Activated CD8-positive, alpha-beta memory T cell treated with anti-CD3 and anti-CD28 coated beads for 48 hours (primary cell): ENCODE results near the gene TTLL1.
"Not testable (repeated sequence)": the region's sequence is repeated elsewhere in the genome, so short reads cannot be mapped to it uniquely, and the experiment has no call there.

Experiments used
- DNase-seq, 3 experiments: peaks; one replicate each; pipeline ENCODE4 v3.0.0-alpha.2; 2020; ENCODE audit warnings: low read depth in 2 of 3, low spot score in 2 of 3

The TTLL1 gene

DNA sequence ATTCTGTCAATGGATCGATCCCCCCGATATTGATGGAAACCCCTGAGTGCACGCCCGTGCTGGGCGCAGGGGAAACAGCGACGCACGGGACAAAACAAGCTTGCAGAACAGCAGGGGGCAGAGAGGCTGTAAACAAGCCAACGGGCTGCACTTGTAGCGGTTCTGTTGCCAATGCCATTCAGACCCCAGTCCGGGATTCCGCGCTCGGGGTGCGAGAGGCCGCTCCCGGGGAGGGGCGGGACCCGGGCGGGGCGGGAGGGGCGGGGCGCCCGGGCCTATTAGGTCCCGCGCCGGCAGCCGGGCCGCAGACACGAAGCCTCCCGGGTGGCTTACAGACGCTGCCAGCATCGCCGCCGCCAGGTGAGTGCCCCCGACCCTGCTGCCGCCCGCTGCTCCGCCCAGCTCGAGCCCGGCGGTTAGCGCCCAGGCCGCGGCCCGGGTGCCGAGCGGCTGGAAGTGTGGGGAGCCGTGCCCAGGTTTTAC lies 21.3 kb upstream of the TTLL1 start, which contains the start of gene BIK:
BIK (plus strand) TSS at position 307 of the 483 bp plus-strand sequence. CDS start 13,273 bp downstream, outside the sequence.
- DNase-seq = no peak

DNA sequence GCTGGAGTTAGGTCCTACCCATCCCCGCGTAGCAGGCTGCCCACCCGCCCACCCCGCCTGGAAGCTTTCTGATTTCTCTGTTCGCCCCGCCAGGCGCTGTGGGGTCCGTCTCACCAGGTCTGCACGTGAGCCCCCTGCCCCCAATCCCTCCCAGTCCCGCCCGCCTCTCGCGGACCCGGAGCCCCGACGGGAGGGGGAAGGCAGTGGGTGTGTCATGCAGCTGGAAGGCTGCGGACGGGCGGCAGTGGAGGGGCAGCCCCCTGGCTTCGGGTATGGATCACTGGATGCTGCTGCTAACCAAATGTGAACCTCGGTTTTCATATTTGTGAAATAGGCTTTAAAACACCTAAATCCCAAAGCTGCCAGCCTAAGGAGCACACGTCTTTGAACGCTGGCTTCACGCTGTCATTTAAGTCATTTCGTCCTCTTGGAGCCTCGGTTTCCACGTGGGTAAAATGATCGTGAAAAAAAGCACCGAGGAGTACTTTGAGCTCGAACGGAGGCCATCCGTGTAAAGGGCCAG lies 20.8 kb upstream of the TTLL1 start:
- DNase-seq = no peak

DNA sequence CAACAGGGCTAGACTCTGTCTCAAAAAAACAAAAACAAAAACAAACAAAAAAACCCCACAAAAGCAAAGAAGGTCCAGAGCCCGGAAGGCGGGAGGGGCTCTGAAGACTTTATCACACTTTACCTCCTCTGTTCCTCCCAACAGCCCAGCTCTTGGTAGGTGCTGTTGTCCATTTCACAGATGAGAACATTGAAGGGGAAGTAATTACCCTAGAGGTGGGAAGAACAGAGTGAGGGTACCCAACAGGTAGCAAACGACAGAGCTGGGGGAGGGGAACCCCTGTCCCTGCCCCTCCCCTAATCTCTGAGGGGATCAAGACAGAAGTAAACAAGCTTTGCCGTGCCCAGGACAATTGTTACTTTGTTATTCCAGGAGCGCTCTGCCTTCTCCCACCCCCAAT lies 20.3 kb upstream of the TTLL1 start:
- no peak for DNase-seq

DNA sequence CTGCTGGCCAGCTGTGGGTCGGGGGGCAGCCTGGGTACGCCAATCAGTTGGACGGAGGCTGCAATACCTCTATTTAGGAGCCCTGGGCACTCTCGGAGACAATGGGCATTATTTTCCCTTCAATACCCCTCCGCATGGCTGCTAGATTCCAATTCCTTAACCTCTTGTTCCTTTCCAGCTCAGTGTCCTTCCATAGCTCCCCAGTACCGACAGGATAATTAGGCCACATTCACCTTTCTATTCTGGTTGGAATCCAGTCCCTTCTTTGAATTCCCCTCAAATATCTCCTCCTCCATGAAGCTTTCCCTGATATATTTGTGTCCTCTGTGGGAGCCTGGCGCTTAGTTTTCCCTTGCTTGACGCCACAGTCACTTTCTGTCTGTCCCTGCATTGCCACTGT lies 17.1 kb upstream of the TTLL1 start:
- no peak for DNase-seq

DNA sequence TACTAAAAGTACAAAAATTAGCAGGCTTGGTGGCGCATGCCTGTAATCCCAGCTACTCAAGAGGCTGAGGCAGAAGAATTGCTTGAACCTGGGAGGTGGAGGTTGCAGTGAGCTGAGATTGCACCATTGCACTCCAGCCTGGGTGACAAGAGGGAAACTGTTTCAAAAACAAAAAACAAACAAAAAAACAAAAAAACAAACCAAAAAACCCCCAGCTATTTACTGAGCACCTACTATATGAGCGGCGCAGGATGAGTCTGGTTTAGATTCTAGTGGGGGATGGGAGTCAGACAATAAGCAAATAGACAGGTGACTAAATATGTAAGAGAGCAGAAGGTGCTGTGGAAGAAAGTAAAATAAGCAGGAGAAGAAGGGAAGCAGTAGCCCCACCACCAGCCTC lies 15.8 kb upstream of the TTLL1 start:
- DNase-seq = not testable (repeated sequence)

DNA sequence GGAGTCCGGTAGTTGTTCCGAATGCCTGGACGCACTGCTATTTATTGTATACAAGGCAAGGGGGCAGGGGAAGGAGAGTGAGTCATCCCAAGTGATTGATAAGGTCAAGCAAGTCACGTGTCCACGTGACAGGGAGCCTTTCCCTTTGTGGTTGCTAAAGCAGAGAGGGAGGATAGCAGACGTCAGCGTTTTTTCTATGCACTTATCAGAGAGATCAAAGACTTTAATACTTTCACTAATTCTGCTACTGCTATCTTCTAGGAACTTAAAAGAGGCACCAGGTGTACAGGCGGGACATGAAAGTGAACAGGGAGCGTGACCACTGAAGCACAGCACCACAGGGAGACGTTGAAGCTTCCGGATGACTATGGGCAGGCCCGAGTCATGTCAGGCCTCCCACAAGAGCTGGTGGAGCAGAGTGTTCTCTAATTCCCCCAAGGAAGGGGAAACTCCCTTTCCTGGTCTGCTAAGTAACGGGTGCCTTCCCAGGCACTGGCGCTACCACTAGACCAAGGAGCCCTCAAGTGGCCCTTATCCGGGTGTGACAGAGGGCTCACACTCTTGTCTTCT lies 14.9 kb upstream of the TTLL1 start:
- not testable (repeated sequence) for DNase-seq

- DNase-seq = no peak
Measured at GRCh38 chr22:43101306-43101705, 12.1 kb upstream of the TTLL1 start.

GRCh38 chr22:43100225-43100624 lies 11.0 kb upstream of the TTLL1 start:
- DNase-seq = no peak

DNA sequence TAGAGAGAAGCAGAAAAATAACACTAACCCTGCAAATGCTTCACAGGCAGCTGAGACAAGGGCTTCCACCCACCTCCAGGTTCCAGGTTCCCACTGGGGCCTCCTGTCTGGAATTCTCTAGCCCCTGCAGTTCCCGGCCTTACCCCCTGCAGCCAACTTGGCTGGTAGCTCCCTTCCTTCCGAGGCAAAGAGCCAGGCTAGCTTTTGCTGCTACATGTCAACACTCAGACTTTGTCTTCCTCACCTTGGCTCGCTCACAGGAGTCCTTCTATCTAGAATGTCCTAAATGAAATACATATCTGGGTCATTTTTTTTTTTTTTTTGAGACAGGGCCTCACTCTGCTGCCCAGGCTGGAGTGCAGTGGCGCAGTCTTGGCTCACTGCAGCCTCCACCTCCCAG lies 9.9 kb upstream of the TTLL1 start:
- DNase-seq = no peak

GRCh38 chr22:43098356-43098755 lies 9.2 kb upstream of the TTLL1 start:
- DNase-seq = no peak

GRCh38 chr22:43096420-43096819 lies 7.2 kb upstream of the TTLL1 start:
- no peak for DNase-seq

GRCh38 chr22:43094551-43094950 lies 5.4 kb upstream of the TTLL1 start:
- no peak for DNase-seq

- DNase-seq = no peak
Measured at GRCh38 chr22:43094085-43094484, 4.9 kb upstream of the TTLL1 start.

- DNase-seq = no peak
Measured at GRCh38 chr22:43092085-43092484, 2.9 kb upstream of the TTLL1 start.

GRCh38 chr22:43090130-43090789 lies 1.1 kb upstream of the TTLL1 start:
- DNase-seq = no peak

DNA sequence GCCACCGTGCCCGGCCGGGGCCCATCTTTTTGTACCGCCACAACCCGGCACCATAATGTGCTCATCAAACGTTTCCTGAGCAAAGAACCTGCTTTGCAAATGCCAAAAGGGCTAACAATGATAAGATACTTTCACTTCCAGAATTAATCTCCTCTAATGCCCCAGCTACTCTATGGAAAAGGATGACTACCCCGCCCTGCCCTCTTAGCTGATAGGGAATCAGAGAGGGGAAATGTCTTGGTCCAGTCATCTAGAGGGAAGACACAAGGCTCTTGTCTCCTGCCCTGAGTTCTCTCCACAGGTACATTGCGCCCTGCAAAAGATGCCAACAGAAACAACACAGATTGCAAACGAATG lies 586 bp downstream of the TTLL1 start:
- DNase-seq = no peak

DNA sequence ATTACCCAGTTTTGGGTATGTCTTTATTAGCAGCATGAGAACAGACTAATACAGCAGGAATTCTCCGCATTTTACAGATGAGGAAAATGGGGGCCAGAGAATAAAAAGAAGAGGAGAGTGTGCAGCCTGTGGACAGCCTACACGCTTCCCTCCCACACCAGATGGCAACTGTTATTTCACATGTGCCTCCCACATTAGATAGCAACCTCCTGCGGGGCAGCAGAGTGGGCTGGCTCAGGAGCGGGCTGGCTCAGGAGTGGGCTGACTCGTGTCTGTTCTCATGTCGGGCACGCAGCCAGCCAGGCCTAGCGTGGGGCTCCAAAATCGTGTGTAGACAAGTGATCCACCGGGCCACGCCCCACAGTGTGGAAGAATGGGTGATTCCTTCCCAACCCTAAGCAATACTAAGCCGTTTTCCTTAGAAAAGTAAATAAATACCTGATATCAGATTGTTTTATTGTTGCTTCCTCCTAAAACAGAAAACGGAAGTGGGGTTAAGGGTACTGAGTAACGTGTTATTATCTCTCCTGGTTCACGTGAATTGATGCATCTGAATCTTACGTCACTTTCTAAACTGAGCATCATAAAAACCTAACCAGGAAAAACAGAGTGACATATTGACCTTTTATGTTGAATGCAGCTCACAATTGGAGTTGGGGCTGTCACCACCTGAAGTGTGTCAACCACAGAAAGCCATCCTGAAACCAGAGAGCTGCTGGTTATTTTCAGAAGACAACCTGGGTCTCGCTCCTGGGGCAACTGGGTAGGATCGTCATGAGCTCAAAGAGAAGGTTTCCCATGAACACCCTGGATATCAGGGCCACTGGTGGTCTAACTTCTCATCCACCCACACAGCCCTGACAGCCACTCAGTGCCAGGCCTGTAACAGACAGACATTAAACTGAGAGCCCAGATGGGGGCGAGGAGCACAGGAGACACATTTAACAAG lies 3.3 kb downstream of the TTLL1 start:
- no peak for DNase-seq

- DNase-seq = no peak
Measured at GRCh38 chr22:43081968-43082367, 7.2 kb downstream of the TTLL1 start.

- DNase-seq = no peak
Measured at GRCh38 chr22:43080616-43081015, 8.6 kb downstream of the TTLL1 start.

- no peak for DNase-seq
Measured at GRCh38 chr22:43079742-43080141, 9.4 kb downstream of the TTLL1 start.

GRCh38 chr22:43078522-43078921 lies 10.7 kb downstream of the TTLL1 start:
- DNase-seq = no peak
